GM21825 (cell line): ENCODE data around the gene WDR37.
"Not testable (repeated sequence)": the region's sequence is repeated elsewhere in the genome, so short reads cannot be mapped to it uniquely, and the experiment has no call there.

Experiments
- ATAC-seq: cut with Tn5 transposase; IDR thresholded peaks from one replicate; pipeline ENCODE4 v1.9.1; 2021; ENCODE audit warnings: mild to moderate bottlenecking, moderate library complexity; ENCODE audit not compliant: unreplicated experiment

The WDR37 gene, protein sequence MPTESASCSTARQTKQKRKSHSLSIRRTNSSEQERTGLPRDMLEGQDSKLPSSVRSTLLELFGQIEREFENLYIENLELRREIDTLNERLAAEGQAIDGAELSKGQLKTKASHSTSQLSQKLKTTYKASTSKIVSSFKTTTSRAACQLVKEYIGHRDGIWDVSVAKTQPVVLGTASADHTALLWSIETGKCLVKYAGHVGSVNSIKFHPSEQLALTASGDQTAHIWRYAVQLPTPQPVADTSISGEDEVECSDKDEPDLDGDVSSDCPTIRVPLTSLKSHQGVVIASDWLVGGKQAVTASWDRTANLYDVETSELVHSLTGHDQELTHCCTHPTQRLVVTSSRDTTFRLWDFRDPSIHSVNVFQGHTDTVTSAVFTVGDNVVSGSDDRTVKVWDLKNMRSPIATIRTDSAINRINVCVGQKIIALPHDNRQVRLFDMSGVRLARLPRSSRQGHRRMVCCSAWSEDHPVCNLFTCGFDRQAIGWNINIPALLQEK

DNA sequence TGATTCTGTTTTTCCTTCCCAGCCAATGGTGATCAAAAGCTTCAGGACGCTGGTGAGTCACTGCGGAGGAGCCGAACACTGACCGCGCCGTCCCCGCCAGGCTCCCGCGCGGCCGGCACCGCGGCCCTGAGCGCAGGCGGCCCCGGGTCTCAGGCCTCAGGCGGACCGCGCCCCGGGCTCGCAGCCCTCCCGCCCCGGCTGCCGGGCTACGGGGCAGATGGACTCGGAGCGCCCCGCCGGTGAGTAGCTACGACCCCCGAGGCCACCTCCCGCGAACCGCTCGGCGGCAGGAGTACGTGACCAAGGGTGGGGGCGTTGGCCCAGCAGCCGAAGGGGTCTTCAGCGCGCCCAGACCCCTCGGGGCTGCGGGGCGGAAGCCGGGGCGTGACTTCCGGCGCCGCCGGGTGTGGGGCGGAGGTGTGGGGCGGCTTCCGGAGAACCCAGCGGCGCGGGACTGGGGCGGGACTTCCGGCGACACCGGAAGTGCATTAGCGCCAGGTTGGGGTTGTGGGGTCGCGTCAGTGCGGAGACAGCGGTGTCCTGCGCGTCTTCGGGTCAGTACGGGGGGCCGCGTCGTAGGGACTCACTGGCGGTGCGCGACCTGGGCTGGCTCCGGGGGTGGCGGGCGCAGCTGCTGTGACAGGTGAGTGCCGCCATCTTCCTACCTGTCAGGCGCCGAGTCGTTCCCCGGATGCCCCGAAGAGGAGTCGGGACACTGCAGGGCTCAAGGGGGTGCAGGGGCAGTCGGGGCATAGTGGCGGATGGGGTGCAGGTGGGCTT, at the start of gene WDR37:
TSS of gene WDR37 (plus strand) at position 60 of the 780 bp plus-strand sequence. CDS start 15,771 bp downstream, outside the sequence.
- peak; percentile 93 for ATAC-seq

DNA sequence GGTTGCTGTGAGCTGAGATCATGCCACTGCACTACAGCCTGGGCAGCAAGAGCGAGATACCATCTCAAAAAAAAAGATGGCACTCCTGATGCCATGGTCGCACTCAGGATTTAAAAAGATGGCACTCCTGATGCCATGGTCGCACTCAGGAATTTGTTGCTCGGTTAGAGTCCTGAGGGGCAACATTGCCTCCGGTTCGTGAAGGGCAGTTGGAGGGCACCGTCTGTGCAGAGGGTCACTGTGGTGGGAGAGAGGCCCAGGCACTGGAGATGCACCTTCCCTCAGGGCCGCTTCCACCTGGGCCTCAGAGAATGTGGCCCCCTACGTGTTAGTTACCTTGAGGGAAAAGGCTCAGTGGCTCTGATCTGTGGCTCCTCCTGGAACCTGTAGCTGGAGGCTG, 49.6 kb upstream of the WDR37 start:
- no peak for ATAC-seq

DNA sequence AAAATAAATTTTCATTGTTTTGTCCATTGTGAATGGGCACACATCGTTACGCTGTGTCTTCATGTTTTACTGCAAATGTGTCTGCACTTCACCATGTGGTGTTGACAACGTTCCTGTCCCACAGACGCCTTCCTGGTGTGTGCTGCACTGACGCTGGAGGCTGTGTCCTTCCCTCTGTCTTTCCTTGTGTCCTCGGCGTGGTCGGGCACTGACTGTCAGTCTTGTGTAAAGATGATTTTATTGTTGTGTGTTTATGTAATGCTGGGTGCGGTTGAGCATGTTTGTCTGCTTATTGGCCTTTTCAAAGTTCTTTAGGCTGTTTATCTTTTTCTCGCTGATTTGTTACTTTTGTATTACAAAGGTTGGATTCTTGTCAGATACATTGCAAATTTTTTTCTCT, 48.6 kb upstream of the WDR37 start:
- no peak for ATAC-seq

DNA sequence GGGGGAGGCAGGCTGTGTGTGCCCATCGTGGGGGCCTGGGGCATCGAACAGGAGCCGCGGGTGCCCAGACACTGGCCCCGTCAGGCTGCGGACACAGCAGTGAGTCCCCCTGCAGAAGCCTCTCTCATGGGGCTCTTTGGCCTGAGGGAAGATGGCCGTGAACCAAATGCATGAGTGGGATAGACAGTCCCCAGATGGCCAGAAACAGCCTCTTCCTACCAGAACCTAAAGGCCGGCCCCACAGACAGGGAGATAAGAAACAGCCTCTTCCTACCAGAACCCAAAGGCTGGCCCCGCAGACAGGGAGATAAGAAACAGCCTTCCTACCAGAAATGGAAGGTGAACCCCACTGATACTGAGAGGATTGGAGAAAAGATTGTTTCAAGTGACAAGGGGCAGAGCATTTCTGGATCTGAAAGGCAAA, 47.1 kb upstream of the WDR37 start:
- no peak for ATAC-seq

DNA sequence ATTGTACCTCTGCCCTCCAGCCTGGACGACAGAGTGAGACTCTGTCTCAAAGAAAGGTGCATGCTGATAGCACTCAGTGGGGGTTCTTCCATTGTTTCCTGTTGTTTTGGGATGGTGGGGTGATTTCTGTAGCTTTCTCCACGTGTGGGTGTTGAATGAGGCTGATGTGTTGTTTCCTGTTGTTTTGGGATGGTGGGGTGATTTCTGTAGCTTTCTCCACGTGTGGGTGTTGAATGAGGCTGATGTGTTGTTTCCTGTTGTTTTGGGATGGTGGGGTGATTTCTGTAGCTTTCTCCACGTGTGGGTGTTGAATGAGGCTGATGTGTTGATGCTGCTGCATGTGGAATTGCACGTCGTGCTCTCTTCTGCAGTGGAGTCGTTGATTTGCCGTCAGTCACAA, 46.2 kb upstream of the WDR37 start:
- not testable (repeated sequence) for ATAC-seq

DNA sequence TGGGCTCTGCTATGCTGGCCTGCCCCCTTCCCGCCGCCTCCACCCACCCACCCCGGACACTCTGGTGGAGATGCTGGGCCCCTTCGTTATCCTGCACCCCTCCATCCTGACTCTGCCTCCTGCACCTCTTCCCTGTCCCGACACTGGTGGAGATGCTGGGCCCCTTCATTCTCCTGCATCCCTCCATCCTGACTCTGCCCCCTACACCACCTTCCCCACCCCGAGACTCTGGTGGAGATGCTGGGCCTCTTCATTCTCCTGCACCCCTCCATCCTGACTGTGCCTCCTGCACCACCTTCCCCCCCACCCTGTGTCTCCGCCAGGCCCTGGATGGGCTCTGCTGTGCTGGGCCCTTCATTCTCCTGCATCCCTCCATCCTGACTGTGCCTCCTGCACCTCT, 45.5 kb upstream of the WDR37 start:
- ATAC-seq: no peak

DNA sequence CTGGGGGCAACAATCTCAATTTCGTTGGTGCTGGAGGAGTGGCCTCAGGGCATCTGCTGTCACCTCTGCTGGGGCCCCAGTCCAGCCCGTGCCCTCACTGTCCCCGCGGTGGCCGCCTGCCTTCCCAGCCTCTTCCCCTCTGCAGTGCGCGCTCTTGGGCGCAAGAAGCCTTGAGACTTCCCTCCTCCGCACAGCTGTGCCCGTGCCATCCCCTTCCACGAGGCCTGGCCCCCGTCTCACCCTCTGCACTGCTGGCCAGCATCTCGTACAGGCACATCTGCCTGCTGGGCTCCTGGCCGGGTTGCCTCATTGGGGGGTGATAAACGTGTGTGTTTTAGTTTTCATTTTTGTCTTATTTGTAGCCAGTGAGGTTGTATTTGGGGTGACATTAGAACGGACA, 44.5 kb upstream of the WDR37 start:
- no peak for ATAC-seq

DNA sequence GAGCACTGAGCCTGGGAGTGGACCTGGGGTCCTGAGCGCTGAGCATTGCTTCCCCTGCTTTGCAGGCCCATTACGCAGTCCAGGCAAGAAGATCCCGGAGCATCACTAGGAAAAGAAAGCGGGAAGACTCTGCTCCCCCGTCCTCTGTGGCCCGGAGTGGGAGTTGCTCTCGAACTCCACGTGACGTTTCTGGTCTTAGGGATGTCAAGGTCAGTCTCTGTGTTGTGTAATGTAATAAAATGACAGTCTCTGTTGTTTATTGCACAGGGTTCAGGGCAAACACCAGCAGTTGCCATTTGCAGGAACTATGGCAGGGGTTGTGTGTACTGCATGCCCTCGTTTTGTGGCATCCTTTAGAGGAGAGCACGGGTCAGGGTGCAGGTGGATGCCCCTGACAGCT, 40.5 kb upstream of the WDR37 start:
- ATAC-seq: no peak

DNA sequence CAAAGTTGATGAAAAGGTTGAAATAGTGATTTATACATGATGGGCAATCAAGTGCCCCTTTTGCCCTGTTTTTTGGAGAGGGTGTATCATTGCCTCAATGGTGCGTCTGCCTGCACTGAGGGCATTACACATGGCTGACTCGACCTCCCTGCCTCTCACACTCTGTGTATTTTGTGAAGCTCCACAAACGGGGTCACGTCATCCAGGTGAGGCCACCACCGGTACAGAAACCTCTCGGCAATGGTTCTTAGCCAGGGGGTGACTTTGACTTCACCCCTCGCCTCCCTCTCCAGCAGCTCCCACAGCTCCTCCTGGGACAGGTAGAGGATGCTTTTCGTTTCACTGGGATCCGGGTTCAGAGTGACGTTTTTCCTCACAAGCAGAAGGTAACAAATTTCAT, 36.8 kb upstream of the WDR37 start:
- no peak for ATAC-seq

DNA sequence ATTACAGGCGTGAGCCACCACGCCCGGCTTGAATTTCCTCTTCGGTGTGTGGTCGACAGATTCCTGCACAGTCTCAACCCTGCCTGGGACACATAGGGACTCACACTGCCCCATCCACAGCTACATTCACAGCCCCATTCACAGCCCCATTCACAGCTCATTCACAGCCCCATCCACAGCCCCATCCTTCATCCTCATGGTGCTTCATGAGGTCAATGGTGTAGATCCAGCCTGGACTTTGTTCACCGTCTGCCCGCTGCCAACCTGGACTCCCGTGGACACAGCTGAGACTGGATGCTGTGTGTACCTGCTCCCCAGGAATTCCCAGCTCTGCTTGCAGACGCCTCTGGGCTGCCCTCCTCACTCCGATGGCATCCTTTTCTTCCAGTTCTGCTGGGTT, 35.7 kb upstream of the WDR37 start:
- no peak for ATAC-seq

DNA sequence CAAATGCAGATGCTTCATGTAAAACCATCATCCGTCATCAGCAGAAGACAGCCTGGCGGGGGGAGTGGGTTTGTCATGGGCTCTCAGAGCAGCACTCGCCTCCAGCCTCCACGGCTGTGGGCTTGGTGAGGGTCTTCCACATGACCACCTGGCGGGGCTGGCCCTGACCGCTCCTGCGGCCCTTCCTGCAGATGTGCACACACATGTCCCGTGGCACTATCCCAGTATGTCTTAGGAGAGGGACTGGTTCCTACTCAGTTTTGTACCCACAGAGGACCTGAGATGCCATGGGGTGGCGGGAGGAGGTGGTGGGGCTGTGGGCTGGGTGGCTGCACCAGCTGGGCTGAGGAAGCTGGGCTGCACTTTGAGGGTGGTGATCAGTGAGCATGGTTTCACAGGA, 35.2 kb upstream of the WDR37 start:
- no peak for ATAC-seq

DNA sequence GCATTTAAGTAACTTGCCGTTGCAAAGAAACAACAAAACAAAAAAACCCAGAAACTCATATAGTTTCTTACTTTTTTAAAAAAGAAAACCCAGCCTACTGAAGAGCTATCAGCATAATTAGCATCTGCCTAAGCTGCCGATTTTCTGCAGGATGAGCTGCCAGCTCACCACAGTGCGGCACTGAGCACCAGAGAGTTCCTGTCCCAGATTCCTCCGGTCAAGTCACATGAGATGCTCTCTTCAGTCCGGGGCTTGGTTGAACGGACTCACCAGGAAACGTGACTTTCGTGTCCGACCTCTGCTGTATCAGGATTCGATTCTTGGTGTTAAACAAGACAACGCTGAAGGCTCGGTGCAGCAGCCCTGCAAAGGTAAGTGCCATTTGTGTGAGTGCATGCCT, 33.8 kb upstream of the WDR37 start:
- no peak for ATAC-seq

DNA sequence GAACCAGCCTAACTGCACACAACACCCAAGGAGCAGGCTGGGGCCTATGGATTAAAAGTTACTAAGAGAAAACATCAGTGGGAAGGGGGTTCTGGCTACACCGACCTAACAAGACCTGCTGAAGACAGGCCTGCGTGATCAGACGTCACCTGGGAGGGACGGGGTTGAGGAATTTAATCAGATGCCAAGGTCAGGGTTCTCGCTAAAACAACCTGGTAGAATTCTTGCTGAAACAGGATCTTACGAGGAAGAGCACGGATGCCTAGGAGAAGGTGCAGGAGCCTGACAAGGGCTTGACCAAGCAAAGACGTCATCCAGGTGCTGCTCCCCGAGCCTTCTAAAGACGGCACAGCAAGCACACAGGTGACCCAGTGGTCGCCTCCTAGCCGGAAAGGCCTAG, 32.1 kb upstream of the WDR37 start:
- ATAC-seq: no peak

DNA sequence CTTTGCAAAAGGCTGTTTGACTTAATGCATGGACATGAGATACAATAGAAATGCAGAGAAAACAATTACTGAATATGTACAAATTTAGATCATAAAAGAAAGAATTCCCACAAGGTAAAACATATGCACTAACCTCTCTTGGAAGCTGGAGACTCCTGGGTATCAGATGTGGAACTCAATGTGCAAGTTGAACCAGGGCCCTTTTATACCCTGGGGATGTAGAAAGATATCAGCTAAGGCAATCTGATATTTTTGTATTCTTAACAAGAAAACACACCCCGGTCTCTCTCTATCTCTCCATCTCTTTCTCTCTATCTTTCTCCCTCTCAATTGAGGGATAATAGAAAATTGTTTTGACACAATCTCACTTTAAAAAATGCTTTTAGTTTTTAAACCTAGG, 30.5 kb upstream of the WDR37 start, which contains the start of gene IDI2:
TSS of gene IDI2 (minus strand) at position 177 of the 400 bp plus-strand sequence. CDS start 1,136 bp downstream, outside the sequence.
- ATAC-seq: no peak

DNA sequence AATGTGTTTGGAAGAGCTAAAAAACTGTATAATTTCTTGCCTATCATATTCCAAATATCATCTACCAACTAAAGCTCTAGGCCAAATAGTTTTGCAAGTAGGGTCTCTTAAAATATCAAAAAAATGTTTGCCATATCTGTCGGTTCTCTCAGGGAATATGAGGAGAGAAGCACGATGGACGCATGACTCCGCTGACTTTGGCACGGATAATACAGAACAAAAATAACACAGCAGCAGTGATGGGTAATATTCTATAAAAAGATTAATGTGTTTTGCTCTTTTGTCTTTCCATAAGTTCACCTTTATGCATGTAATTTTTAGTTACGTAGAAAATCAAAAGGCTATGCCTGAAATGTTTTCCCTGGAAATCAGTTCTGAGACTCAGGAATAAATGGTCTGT, 29.6 kb upstream of the WDR37 start:
- ATAC-seq: no peak

DNA sequence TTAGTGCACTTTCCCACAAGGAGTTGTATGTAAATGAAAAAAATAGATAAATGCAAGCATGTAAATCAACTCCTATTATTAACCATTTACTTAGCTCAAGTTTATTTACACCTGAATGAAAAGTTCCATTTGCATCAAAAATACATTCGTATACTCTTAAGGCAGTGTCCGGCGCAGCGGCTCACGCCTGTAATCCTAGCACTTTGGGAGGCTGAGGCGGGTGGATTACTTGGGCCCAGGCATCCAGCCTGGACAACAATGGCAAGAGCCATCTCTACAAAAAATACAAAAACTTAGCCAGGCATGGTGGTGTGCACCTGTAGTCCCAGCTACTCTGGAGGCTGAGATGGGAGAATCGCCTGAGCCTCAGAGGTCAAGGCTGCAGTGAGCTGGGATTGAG, 26.3 kb upstream of the WDR37 start:
- ATAC-seq: no peak

DNA sequence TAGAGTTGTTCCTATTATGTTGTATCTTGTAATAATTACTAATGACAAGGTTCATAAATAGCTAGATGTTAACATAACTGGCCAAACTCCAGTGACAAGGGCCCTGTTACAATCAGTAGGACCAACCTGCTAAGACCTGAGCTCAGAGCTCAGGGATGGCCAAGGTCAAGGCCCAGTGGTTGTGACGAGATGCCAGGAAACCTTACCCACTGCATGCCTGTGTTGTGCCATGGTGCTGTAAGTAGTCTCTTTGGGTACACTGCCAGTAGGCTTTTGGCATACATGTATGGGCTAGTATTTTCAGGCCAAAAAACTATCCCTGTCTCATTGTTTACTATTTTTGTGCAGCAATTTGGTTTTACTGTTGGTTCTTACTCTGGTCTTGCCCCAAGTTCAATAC, 22.6 kb upstream of the WDR37 start:
- no peak for ATAC-seq

DNA sequence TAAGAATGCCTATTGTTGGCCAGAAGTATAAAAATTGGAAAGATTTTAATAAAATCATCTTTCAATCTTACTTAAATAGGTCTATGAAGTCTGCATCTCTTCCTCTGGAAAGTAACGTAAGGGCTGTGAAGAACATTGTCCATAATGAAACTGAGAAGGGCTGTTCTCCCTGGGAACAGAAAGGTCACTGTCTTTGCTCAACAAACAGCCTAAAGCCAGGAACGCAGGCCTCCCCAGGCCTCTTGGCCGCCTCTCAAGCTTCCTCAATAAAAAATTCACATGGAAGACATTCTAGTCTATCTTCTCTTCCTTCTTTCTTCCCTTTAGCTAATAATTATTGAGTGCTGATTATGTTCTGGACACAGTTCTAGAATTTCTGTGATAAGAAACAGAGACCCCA, 21.4 kb upstream of the WDR37 start:
- ATAC-seq: no peak

DNA sequence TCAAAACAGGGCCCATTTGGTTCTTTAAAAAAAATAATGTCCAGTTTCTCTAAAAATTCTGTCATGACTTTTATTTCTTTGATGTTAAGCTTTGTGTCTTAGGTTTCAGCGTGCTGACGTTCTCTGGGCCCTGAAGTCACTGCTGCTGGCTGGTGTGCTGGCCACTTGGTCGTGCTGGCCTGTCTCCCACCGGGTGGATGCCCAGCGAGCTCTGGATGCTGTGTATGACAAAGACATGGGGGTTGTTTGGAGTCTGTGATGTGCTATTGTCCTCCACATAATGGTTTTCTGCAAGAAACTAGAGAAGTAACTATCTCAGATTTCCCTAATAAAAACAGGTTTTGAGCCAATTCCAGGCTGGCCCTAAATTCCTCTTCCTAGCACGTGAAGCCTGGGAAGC, 21.0 kb upstream of the WDR37 start:
- no peak for ATAC-seq

DNA sequence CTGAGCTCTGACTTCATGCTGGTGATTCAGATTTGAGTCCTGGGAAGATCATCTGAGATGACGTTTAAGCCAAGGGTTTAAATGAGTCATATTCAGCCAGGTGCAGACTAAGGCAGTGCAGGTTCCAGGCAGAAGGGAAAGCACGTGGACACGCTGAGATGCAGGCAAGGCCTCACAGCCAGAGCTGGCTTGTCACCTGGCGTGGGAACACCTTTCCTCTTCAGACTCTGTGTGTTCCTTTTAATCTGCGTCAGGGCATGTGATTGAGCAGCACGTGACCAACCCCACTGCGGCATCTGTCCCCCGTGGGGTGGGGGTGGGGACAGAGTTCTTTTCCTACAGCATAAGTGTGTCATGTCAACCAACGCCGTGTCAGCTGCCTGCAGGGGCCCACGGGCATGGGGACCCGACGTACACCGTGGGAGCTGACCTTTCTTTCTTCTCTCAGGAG, 19.8 kb upstream of the WDR37 start:
- peak; percentile 79 for ATAC-seq

DNA sequence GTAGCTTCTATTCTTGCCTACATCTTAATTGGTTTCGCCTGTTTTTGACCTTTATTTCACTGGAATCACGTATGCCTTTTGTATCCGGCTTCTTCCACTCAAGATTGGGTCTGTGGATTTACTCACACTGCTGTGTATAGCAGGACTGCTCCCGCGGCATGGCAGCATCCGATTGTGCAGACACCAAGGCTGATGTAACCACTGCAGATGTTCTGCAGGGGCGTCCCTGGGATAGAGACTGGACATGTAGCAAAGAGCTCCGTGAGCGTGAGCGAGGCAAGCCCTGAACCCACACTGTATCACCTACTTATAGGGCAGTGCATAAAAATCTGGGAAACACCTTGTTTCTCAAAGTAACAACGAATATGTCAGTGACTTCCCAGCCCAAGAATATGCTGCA, 19.1 kb upstream of the WDR37 start:
- no peak for ATAC-seq

DNA sequence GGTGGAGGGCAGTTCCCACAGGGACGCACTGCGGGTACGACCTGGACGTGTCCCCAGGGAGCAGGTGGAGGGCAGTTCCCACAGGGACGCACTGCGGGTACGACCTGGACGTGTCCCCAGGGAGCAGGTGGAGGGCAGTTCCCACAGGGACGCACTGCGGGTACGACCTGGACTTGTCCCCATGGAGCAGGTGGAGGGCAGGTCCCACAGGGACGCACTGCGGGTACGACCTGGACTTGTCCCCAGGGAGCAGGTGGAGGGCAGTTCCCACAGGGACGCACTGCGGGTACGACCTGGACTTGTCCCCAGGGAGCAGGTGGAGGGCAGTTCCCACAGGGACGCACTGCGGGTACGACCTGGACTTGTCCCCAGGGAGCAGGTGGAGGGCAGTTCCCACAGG, 17.4 kb upstream of the WDR37 start:
- ATAC-seq: not testable (repeated sequence)
